Naive thymus-derived CD4-positive, alpha-beta T cell (primary cell): ENCODE results near the gene CFC1B. TPM values are rescaled to one million over a fixed set of nuclear protein-coding genes. Genes with fewer than 3 reads are reported as not detected.
"Not testable (repeated sequence)": the region's sequence is repeated elsewhere in the genome, so short reads cannot be mapped to it uniquely, and the experiment has no call there.

Source experiments
- ATAC-seq: fragments of 150-1000 bp; cut with Tn5 transposase; 2 replicates; pipeline ENCODE4 v1.10.0; 2021; ENCODE audit warnings: mild to moderate bottlenecking, moderate library complexity
- CTCF ChIA-PET: fragments of 350-600 bp; sonication (Branson Sonifier 250); formaldehyde crosslinking; loops from one replicate; lab custom pipeline; 2021; ENCODE audit warnings: antibody characterized with exemption; lab: Charles Lee
- POLR2A ChIA-PET: fragments of 350-600 bp; sonication (Branson Sonifier 250); formaldehyde crosslinking; loops from one replicate; lab custom pipeline; 2021; ENCODE audit warnings: antibody characterized with exemption, inconsistent platforms; lab: Charles Lee
- DNase-seq, 9 donors: peaks; one replicate each; pipeline versions ENCODE4 v3.0.0 to v3.0.0-alpha.2; 2020 to 2022; ENCODE audit warnings: mixed read lengths in 1 of 9
- H3K27ac ChIP-seq: one replicate; pipeline ENCODE4 v1.7.0; 2013; ENCODE audit warnings: mild to moderate bottlenecking, low read depth, low read length, moderate library complexity
- H3K27me3 ChIP-seq, 2 donors: one replicate each; pipeline ENCODE4 v1.7.0; 2013; ENCODE audit warnings: low read length in 2 of 2, mild to moderate bottlenecking in 2 of 2, moderate library complexity in 2 of 2; ENCODE audit not compliant: control insufficient read depth in 2 of 2, insufficient read depth in 2 of 2
- H3K36me3 ChIP-seq, 3 experiments: 1 replicate in 2 of 3; 2 replicates in 1 of 3; pipeline ENCODE4 v1.7.0; 2013; ENCODE audit warnings: low read length in 3 of 3, mild to moderate bottlenecking in 3 of 3, moderate library complexity in 1 of 3; ENCODE audit not compliant: insufficient read depth in 3 of 3, control insufficient read depth in 2 of 3
- H3K4me1 ChIP-seq, 2 donors: one replicate each; pipeline ENCODE4 v1.7.0; 2013; ENCODE audit warnings: low read length in 2 of 2, mild to moderate bottlenecking in 2 of 2, moderate library complexity in 1 of 2; ENCODE audit not compliant: control insufficient read depth in 2 of 2, insufficient read depth in 2 of 2
- H3K4me3 ChIP-seq: 2 replicates; pipeline ENCODE4 v1.7.0; 2013; ENCODE audit warnings: mild to moderate bottlenecking, low read length
- H3K9me3 ChIP-seq, 3 experiments: 1 replicate in 2 of 3; 2 replicates in 1 of 3; pipeline ENCODE4 v1.7.0; 2013; ENCODE audit warnings: low read length in 3 of 3; ENCODE audit not compliant: control insufficient read depth in 2 of 3
- H3K27ac Mint-ChIP-seq, 9 donors: one replicate each; pipeline ENCODE4 v1.8.0; 2020 to 2022; ENCODE audit warnings: mixed read lengths in 9 of 9, mild to moderate bottlenecking in 8 of 9, moderate library complexity in 5 of 9, inconsistent platforms in 2 of 9
- H3K27me3 Mint-ChIP-seq, 5 donors: one replicate each; pipeline ENCODE4 v1.8.0; 2021 to 2022; ENCODE audit warnings: mixed read lengths in 5 of 5, mild to moderate bottlenecking in 1 of 5
- H3K36me3 Mint-ChIP-seq, 5 donors: one replicate each; pipeline ENCODE4 v1.8.0; 2020 to 2022; ENCODE audit warnings: mixed read lengths in 5 of 5, mild to moderate bottlenecking in 3 of 5, inconsistent platforms in 1 of 5
- H3K4me1 Mint-ChIP-seq, 7 donors: one replicate each; pipeline ENCODE4 v1.8.0; 2020 to 2022; ENCODE audit warnings: mixed read lengths in 7 of 7, mild to moderate bottlenecking in 3 of 7, inconsistent platforms in 1 of 7
- H3K4me3 Mint-ChIP-seq, 10 donors: one replicate each; pipeline ENCODE4 v1.8.0; 2020 to 2022; ENCODE audit warnings: mild to moderate bottlenecking in 10 of 10, mixed read lengths in 10 of 10, moderate library complexity in 6 of 10, inconsistent platforms in 2 of 10
- H3K9me3 Mint-ChIP-seq, 11 donors: one replicate each; pipeline ENCODE4 v1.8.0; 2020 to 2022; ENCODE audit warnings: mixed read lengths in 11 of 11, mild to moderate bottlenecking in 4 of 11, inconsistent platforms in 1 of 11, moderate library complexity in 1 of 11
- intact Hi-C, 2 donors: fragments of 100-400 bp; cut with micrococcal nuclease; formaldehyde crosslinking; loops; one replicate each; pipeline ENCODE4 v1.15.1; 2023
- polyA plus RNA-seq, 2 donors: library from polyadenylated mRNA; unstranded; fragments of 300-500 nt; fragmentation: Illumina TruSeq; gene quantifications; one replicate each; pipeline ENCODE4 v1.2.3, GENCODE V29; 2021
- total RNA-seq, 6 experiments: library from RNA in 5 of 6; stranded (reverse) in 5 of 6; gene quantifications; 1 replicate in 5 of 6; 2 replicates in 1 of 6; pipeline ENCODE4 v1.2.3 and lab custom pipeline; 2021 to 2026

The CFC1B gene
- total and polyA plus RNA-seq, 7 experiments from 2014 or later: not detected

DNA sequence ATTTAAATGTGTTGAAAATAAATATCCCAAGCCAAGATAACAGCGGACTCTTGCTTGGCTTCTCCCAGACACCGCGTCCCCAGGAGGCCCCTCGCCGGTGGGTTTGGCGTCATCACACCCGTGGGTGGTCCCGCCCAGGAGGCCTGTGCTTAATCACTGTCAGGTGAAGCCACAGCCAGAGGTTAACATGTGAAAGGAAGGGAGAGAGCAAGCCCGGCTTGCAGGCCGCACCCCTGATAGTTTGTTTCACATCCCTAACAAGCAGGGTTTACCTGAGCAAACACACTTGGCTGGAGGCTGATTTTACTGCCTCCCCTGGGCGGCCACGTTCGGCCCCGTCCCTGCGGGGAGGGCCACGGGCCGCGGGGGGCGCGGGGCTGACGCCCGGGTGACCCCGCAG is 1.4 kb downstream of the CFC1B start:
- H3K27ac ChIP-seq, H3K36me3 Mint-ChIP-seq, H3K9me3 ChIP-seq, DNase-seq, CTCF ChIA-PET, POLR2A ChIA-PET, H3K4me1 Mint-ChIP-seq, H3K4me3 Mint-ChIP-seq, H3K27me3 ChIP-seq, H3K27me3 Mint-ChIP-seq, H3K27ac Mint-ChIP-seq, H3K4me1 ChIP-seq, H3K36me3 ChIP-seq, intact Hi-C loops, H3K9me3 Mint-ChIP-seq, H3K4me3 ChIP-seq, ATAC-seq: not testable (repeated sequence)

DNA sequence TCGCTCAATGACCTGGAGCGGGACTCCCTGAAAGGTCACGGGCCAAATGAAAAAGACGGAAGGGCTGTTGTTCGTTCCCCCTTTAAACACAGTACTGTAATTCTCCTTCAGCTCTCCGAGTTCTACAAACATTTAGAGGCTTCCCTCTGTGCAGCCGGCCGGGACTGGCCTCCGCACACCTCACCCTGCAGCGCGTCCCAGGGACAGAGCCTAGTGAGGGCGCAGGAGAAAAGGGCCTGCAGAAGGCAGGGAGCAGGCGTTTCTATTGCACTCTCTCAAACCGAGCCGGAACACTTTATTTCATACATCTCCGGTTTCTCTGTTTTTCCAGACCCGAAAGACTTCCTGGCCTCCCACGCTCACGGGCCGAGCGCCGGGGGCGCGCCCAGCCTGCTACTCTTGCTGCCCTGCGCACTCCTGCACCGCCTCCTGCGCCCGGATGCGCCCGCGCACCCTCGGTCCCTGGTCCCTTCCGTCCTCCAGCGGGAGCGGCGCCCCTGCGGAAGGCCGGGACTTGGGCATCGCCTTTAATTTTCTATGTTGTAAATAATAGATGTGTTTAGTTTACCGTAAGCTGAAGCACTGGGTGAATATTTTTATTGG is 6.4 kb downstream of the CFC1B start:
- H3K27me3 ChIP-seq, intact Hi-C loops, H3K4me1 Mint-ChIP-seq, H3K9me3 ChIP-seq, CTCF ChIA-PET, ATAC-seq, H3K27me3 Mint-ChIP-seq, DNase-seq, H3K36me3 Mint-ChIP-seq, POLR2A ChIA-PET, H3K9me3 Mint-ChIP-seq, H3K36me3 ChIP-seq, H3K27ac ChIP-seq, H3K4me3 Mint-ChIP-seq, H3K4me1 ChIP-seq, H3K27ac Mint-ChIP-seq, H3K4me3 ChIP-seq: not testable (repeated sequence)

DNA sequence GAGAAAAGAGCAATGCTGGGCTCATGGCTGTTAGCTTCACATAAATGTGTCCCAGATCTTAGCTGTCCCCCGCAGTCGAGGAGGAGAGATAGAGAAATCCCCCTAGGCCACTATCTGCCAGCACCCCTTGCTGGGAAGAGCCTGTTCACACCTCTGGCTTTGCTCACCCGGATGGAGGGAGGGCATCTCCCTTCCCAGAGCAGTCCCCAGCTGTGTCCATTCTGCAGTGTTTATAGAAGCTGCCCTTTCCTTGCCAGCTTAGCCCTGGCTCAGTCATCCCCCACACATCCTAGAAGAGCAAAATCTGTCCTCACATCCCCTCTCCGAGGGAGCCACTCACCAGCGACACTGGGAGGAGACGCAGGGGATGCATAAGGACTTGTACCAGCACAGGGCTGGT is 8.5 kb downstream of the CFC1B start:
- H3K36me3 Mint-ChIP-seq, POLR2A ChIA-PET, CTCF ChIA-PET: not testable (repeated sequence)

DNA sequence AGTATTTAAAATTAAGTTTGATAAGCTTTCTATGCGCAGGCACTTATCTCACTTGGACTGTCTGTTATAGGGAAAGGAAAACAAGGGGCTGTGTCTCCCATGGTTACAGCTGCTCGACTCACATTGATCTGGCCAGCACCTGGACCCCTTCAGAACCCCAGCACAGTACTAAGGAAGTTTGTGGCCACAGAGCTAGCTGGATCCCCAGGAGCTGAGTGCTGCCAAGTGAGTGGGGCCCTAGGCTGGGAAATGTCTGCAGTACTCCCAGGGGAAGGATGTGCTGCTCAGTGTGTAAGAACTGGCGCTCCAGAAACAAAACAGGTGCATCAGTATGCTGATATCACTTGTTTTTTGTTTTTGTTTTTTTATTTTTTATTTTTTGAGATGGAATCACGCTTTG is 9.2 kb downstream of the CFC1B start:
- H3K9me3 ChIP-seq, H3K4me1 Mint-ChIP-seq, H3K36me3 Mint-ChIP-seq, intact Hi-C loops, H3K27me3 ChIP-seq, ATAC-seq, H3K36me3 ChIP-seq, H3K9me3 Mint-ChIP-seq, H3K4me3 Mint-ChIP-seq, DNase-seq, H3K27ac ChIP-seq, CTCF ChIA-PET, H3K4me3 ChIP-seq, H3K27me3 Mint-ChIP-seq, POLR2A ChIA-PET, H3K4me1 ChIP-seq, H3K27ac Mint-ChIP-seq: not testable (repeated sequence)

More for the DNA sequence above, 8.5 kb downstream of the CFC1B start:
- H3K27ac Mint-ChIP-seq, H3K9me3 Mint-ChIP-seq, DNase-seq, H3K27me3 Mint-ChIP-seq, H3K4me1 Mint-ChIP-seq, H3K27ac ChIP-seq, H3K4me3 ChIP-seq, H3K4me3 Mint-ChIP-seq, H3K36me3 ChIP-seq, H3K27me3 ChIP-seq, H3K4me1 ChIP-seq, intact Hi-C loops, H3K9me3 ChIP-seq, ATAC-seq: not testable (repeated sequence)

GRCh38 chr2:130531225-130531624 is 10.2 kb downstream of the CFC1B start:
- H3K4me1 ChIP-seq, CTCF ChIA-PET, H3K4me3 ChIP-seq, H3K4me3 Mint-ChIP-seq, intact Hi-C loops, DNase-seq, H3K36me3 Mint-ChIP-seq, POLR2A ChIA-PET, H3K9me3 Mint-ChIP-seq, H3K27me3 Mint-ChIP-seq, H3K27me3 ChIP-seq, H3K9me3 ChIP-seq, H3K27ac Mint-ChIP-seq, H3K4me1 Mint-ChIP-seq, H3K36me3 ChIP-seq, H3K27ac ChIP-seq: not testable (repeated sequence)
- ATAC-seq: peak; percentile 61

DNA sequence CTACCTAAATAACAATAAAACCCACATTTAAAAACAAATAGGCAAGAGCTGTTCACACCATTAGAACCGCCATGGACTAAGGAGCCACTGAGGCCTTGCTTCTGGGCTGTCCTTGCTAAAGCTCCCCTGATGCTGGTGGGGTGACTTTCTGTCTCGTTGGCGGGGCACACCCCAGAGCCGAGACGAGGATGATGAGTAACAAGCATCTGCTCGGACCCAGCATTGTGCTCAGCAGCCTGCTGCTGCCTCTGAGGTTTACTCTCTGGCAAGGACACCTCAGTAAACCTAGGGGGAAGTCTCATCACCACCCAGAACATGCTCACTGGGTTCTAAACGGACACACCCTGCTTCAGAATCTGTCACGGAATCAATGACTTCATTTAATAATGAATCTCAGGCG is 10.7 kb downstream of the CFC1B start:
- intact Hi-C loops, H3K9me3 ChIP-seq, H3K27ac Mint-ChIP-seq, H3K36me3 ChIP-seq, H3K36me3 Mint-ChIP-seq, H3K4me3 Mint-ChIP-seq, CTCF ChIA-PET, H3K27me3 ChIP-seq, H3K4me1 ChIP-seq, H3K4me3 ChIP-seq, H3K27ac ChIP-seq, H3K27me3 Mint-ChIP-seq, POLR2A ChIA-PET, H3K4me1 Mint-ChIP-seq, DNase-seq, H3K9me3 Mint-ChIP-seq: not testable (repeated sequence)
- ATAC-seq: peak; percentile 31

- H3K9me3 Mint-ChIP-seq, intact Hi-C loops, ATAC-seq: not testable (repeated sequence)
These were observed 15.6 kb downstream of the CFC1B start for GRCh38 chr2:130536654-130537053.

More at GRCh38 chr2:130536654-130537053, 15.6 kb downstream of the CFC1B start:
- H3K4me3 Mint-ChIP-seq, DNase-seq, H3K27me3 Mint-ChIP-seq, H3K27ac Mint-ChIP-seq, H3K4me1 ChIP-seq, POLR2A ChIA-PET, H3K9me3 ChIP-seq, H3K4me1 Mint-ChIP-seq, H3K4me3 ChIP-seq, H3K27ac ChIP-seq, H3K27me3 ChIP-seq, H3K36me3 ChIP-seq, H3K36me3 Mint-ChIP-seq, CTCF ChIA-PET: not testable (repeated sequence)
